Measurements from ENCODE around the gene EID3.

Gene EID3

GRCh38 chr12:104340925-104341611, 37.5 kb downstream of the EID3 start:
- DNase-seq, result no peak

GRCh38 chr12:104342147-104342546, 38.6 kb downstream of the EID3 start:
- DNase-seq, result no peak

- no peak for DNase-seq
These were observed 39.2 kb downstream of the EID3 start for GRCh38 chr12:104342635-104343249.

- no peak for DNase-seq
These were observed 41.1 kb downstream of the EID3 start for GRCh38 chr12:104344682-104345081.

GRCh38 chr12:104345234-104346066, 41.9 kb downstream of the EID3 start:
- no peak for DNase-seq

GRCh38 chr12:104347374-104348075, 44.0 kb downstream of the EID3 start:
- peak; percentile 25 for DNase-seq

GRCh38 chr12:104348283-104348993, 44.9 kb downstream of the EID3 start:
- no peak for DNase-seq

- no peak for DNase-seq
These were observed 45.5 kb downstream of the EID3 start for GRCh38 chr12:104348994-104349494.

GRCh38 chr12:104350211-104351056, 46.9 kb downstream of the EID3 start:
- no peak for DNase-seq

- no peak for DNase-seq
These were observed 47.8 kb downstream of the EID3 start for GRCh38 chr12:104351057-104351983.

- peak; percentile 32 for DNase-seq
These were observed 48.7 kb downstream of the EID3 start for GRCh38 chr12:104352106-104352713.

- DNase-seq, result no peak
These were observed 49.8 kb downstream of the EID3 start for GRCh38 chr12:104353012-104353981.

- DNase-seq, result no peak
These were observed 50.8 kb downstream of the EID3 start for GRCh38 chr12:104354167-104354867.

Measured in fibroblast of skin of right biceps (primary cell).